Keratinocyte (primary cell): Measurements from ENCODE around the gene MAN2A2. TPM values are rescaled to one million over a fixed set of nuclear protein-coding genes. Genes with fewer than 3 reads are reported as not detected.

Source experiments
- DNase-seq: peaks from one replicate; pipeline ENCODE4 v3.0.0-alpha.2; 2011; ENCODE audit warnings: low read depth, missing footprints, low spot score
- FAIRE-seq: peaks from 2 replicates; lab custom pipeline; 2011; peaks lifted over from hg19 to GRCh38; lab: Jason Lieb, UNC
- H2AFZ ChIP-seq: 2 replicates; pipeline ENCODE4 v1.6.0; 2012; ENCODE audit warnings: low read length, control low read depth, inconsistent platforms; ENCODE audit not compliant: control insufficient read depth
- H3K27ac ChIP-seq: 2 replicates; pipeline ENCODE4 v1.5.1; 2011; ENCODE audit warnings: low read length; ENCODE audit not compliant: control insufficient read depth, insufficient read depth
- H3K27me3 ChIP-seq: 3 replicates; pipeline ENCODE4 v1.6.0; 2011; ENCODE audit warnings: low read length; ENCODE audit not compliant: control insufficient read depth, insufficient read depth; ENCODE audit errors: extremely low read depth
- H3K36me3 ChIP-seq, 2 experiments: 2 replicates in 1 of 2; 3 replicates in 1 of 2; pipeline ENCODE4 v1.5.1; 2011; ENCODE audit warnings: low read length in 2 of 2, mild to moderate bottlenecking in 1 of 2; ENCODE audit not compliant: control insufficient read depth in 2 of 2, insufficient read depth in 2 of 2; ENCODE audit errors: extremely low read depth in 1 of 2
- H3K4me1 ChIP-seq: 3 replicates; pipeline ENCODE4 v1.5.1; 2011; ENCODE audit warnings: low read length; ENCODE audit not compliant: control insufficient read depth, insufficient read depth; ENCODE audit errors: extremely low read depth
- H3K4me2 ChIP-seq: 3 replicates; pipeline ENCODE4 v1.6.0; 2011; ENCODE audit warnings: low read depth, low read length; ENCODE audit not compliant: control insufficient read depth, insufficient read depth; ENCODE audit errors: extremely low read depth
- H3K4me3 ChIP-seq, 3 experiments: fragments of 200-600 bp in 1 of 3; sonication (generic) in 1 of 3; 2 replicates in 2 of 3; 3 replicates in 1 of 3; pipeline ENCODE4 v1.5.1; 2011 to 2016; ENCODE audit warnings: low read length in 3 of 3, mild to moderate bottlenecking in 3 of 3, control low read depth in 2 of 3, inconsistent platforms in 1 of 3, low read depth in 1 of 3, mixed read lengths in 1 of 3, mixed run types in 1 of 3, moderate library complexity in 1 of 3; ENCODE audit not compliant: control insufficient read depth in 2 of 3, insufficient read depth in 2 of 3; ENCODE audit errors: extremely low read depth in 1 of 3
- H3K79me2 ChIP-seq: 2 replicates; pipeline ENCODE4 v1.6.0; 2012; ENCODE audit warnings: low read length; ENCODE audit not compliant: control insufficient read depth, insufficient read depth
- H3K9ac ChIP-seq: 3 replicates; pipeline ENCODE4 v1.6.0; 2011; ENCODE audit warnings: low read length; ENCODE audit not compliant: control insufficient read depth, insufficient read depth; ENCODE audit errors: extremely low read depth
- H3K9me1 ChIP-seq: 3 replicates; pipeline ENCODE4 v1.6.0; 2011; ENCODE audit warnings: low read length; ENCODE audit not compliant: control insufficient read depth, insufficient read depth; ENCODE audit errors: extremely low read depth
- H3K9me3 ChIP-seq: 2 replicates; pipeline ENCODE4 v1.5.1; 2012; ENCODE audit warnings: low read depth, low read length; ENCODE audit not compliant: control insufficient read depth
- H4K20me1 ChIP-seq: 3 replicates; pipeline ENCODE4 v1.6.0; 2011; ENCODE audit warnings: low read length; ENCODE audit not compliant: control insufficient read depth, insufficient read depth; ENCODE audit errors: extremely low read depth
- CTCF ChIP-seq, 3 experiments: IDR thresholded peaks in 1 of 3; conservative IDR thresholded peaks in 1 of 3; optimal IDR thresholded peaks in 1 of 3; 2 replicates in 2 of 3; 3 replicates in 1 of 3; pipeline versions ENCODE3 to v1.5.1; 2011; ENCODE audit warnings: low read length in 3 of 3, mild to moderate bottlenecking in 3 of 3, moderate library complexity in 2 of 3, control low read depth in 1 of 3, inconsistent platforms in 1 of 3; ENCODE audit not compliant: insufficient read depth in 2 of 3; ENCODE audit errors: extremely low read depth in 1 of 3
- EZH2 ChIP-seq: IDR thresholded peaks from one replicate; pipeline ENCODE4 v1.6.1; 2012; ENCODE audit warnings: inconsistent platforms, mild to moderate bottlenecking, low read length, moderate library complexity
- dilution Hi-C: fragments of 300-500 bp; cut with MboI; formaldehyde crosslinking; loops from one replicate; pipeline ENCODE4 v1.7.0; 2020; ENCODE audit warnings: low sequenced_read_pairs; ENCODE audit not compliant: extremely low pct_ligation_motif_present
- polyA plus RNA-seq, 5 experiments: library from polyadenylated mRNA; depleted of rRNA in 3 of 5; stranded (reverse) in 3 of 5; stranded (forward) in 1 of 5; unstranded in 1 of 5; fragments of >200 nt; gene quantifications; 1 replicate in 1 of 5; 2 replicates in 3 of 5; 3 replicates in 1 of 5; pipeline versions ENCODE4 v1.2.1 to v1.2.3, GENCODE V29; 2011 to 2012; ENCODE audit warnings: missing spikeins in 2 of 5, low read depth in 1 of 5, low replicate concordance in 1 of 5

MAN2A2 gene
- polyA plus RNA-seq, 1 donor (not counting 4 experiments of a cell fraction or from before 2014, with no cell fraction given), result 6.6 TPM

- FAIRE-seq (no peak), DNase-seq (no peak)
- H3K27me3 ChIP-seq, result no peaks in the 10 kb centered on the region
- H3K4me2 ChIP-seq, result no peak overlapping the region
- peaks cover 22 to 26% of the 10 kb centered on the region in 2 experiments for H3K36me3 ChIP-seq
- TF ChIP-seq CTCF (optimal IDR thresholded peaks at IDR 0.05 in 1 of 3, IDR thresholded peaks at IDR 0.05 in 1 of 3, conservative IDR thresholded peaks at IDR 0.05 in 1 of 3; ENCODE audit: extremely low read depth in 1 of 3, insufficient read depth in 2 of 3, low read length in 3 of 3), result no peak
- TF ChIP-seq EZH2, result no peak
- no peak overlapping the region for H3K9ac ChIP-seq
- peaks cover 22% of the 10 kb centered on the region for H3K4me1 ChIP-seq
- no peak overlapping the region for H3K4me3 ChIP-seq
- dilution Hi-C loops, result no loop called here
- H3K9me1 ChIP-seq, result no peaks in the 10 kb centered on the region
- no peak overlapping the region for H2AFZ ChIP-seq
- no peaks in the 10 kb centered on the region for H3K9me3 ChIP-seq
- H4K20me1 ChIP-seq, result no peaks in the 10 kb centered on the region
- H3K79me2 ChIP-seq, result peaks cover 21% of the 10 kb centered on the region
- H3K27ac ChIP-seq, result no peak overlapping the region
Measured at GRCh38 chr15:90936823-90937222, 33.7 kb downstream of the MAN2A2 start.

GRCh38 chr15:90938261-90938660, 35.2 kb downstream of the MAN2A2 start:
- Histone ChIP-seq H3K9me1 (no peaks in the 10 kb centered on the region), H3K79me2 (peaks cover 21% of the 10 kb centered on the region), H3K4me3 (no peak overlapping the region), H3K4me1 (peaks cover 19% of the 10 kb centered on the region), H3K9me3 (no peaks in the 10 kb centered on the region), H3K27ac (no peak overlapping the region), H3K36me3 (peaks cover 33 to 34% of the 10 kb centered on the region in 2 experiments), H3K4me2 (no peak overlapping the region), H4K20me1 (no peaks in the 10 kb centered on the region), H2AFZ (no peak overlapping the region), H3K27me3 (no peaks in the 10 kb centered on the region), H3K9ac (no peak overlapping the region)
- TF ChIP-seq EZH2 (no peak), CTCF (optimal IDR thresholded peaks at IDR 0.05 in 1 of 3, IDR thresholded peaks at IDR 0.05 in 1 of 3, conservative IDR thresholded peaks at IDR 0.05 in 1 of 3; ENCODE audit: extremely low read depth in 1 of 3, insufficient read depth in 2 of 3, low read length in 3 of 3) (no peak)
- DNase-seq (no peak), FAIRE-seq (no peak)
- dilution Hi-C loops, result no loop called here
